ENCODE data around the gene MAP1LC3A. TPM values are rescaled to one million over a fixed set of nuclear protein-coding genes. Genes with fewer than 3 reads are reported as not detected.
"Not testable (repeated sequence)": the region's sequence is repeated elsewhere in the genome, so short reads cannot be mapped to it uniquely, and the experiment has no call there.

MAP1LC3A gene
- polyA plus RNA-seq, 1 donor = 40.9 TPM

- 20% methylated on average over 1 of the region's 59 CpGs for WGBS (ENCODE audit: insufficient coverage, low lambda C conversion rate)
- peak within 1 kb of the TSS; percentile 95 for H3K27ac ChIP-seq (ENCODE audit: low read length)
- H3K9me3 ChIP-seq (ENCODE audit: control insufficient read depth, low read depth, low read length) = no peaks in the 10 kb centered on the region
- DNase-seq = peak; percentile 95 to 97
- peak within 1 kb of the TSS; percentile 88 for H3K4me3 ChIP-seq (ENCODE audit: low read length)
- no peaks in the 10 kb centered on the region for H3K27me3 ChIP-seq (ENCODE audit: control insufficient read depth, insufficient read depth, low read length)
- peaks cover 4% of the 10 kb centered on the region for H3K36me3 ChIP-seq (ENCODE audit: control insufficient read depth, insufficient read depth, low read length)
- H3K4me1 ChIP-seq (ENCODE audit: control insufficient read depth, insufficient read depth, low read length) = peaks cover 23% of the 10 kb centered on the region
Observed at GRCh38 chr20:34516247-34517113, 42.0 kb upstream of the MAP1LC3A start, which contains the start of gene DYNLRB1. Gene DYNLRB1 (plus strand): TSS chr20:34516422. CDS start chr20:34516459, 37 bp downstream.

- WGBS (ENCODE audit: insufficient coverage, low lambda C conversion rate) = 0% methylated on average over 3 of the region's 3 CpGs
- Histone ChIP-seq H3K4me3 (ENCODE audit: low read length) (peak overlapping the region; percentile 88), H3K27me3 (ENCODE audit: control insufficient read depth, insufficient read depth, low read length) (no peaks in the 10 kb centered on the region), H3K4me1 (ENCODE audit: control insufficient read depth, insufficient read depth, low read length) (peaks cover 20% of the 10 kb centered on the region), H3K27ac (ENCODE audit: low read length) (peak overlapping the region; percentile 95), H3K9me3 (ENCODE audit: control insufficient read depth, low read depth, low read length) (no peaks in the 10 kb centered on the region), H3K36me3 (ENCODE audit: control insufficient read depth, insufficient read depth, low read length) (peaks cover 6% of the 10 kb centered on the region)
- DNase-seq = no peak
Observed at GRCh38 chr20:34517114-34517505, 41.4 kb upstream of the MAP1LC3A start.

GRCh38 chr20:34518863-34519262 lies 39.7 kb upstream of the MAP1LC3A start:
- H3K4me3 ChIP-seq (ENCODE audit: low read length); H3K27ac ChIP-seq (ENCODE audit: low read length); H3K27me3 ChIP-seq (ENCODE audit: control insufficient read depth, insufficient read depth, low read length); DNase-seq; H3K36me3 ChIP-seq (ENCODE audit: control insufficient read depth, insufficient read depth, low read length); H3K9me3 ChIP-seq (ENCODE audit: control insufficient read depth, low read depth, low read length): not testable (repeated sequence)
- WGBS (ENCODE audit: insufficient coverage, low lambda C conversion rate) = no CpG with 5 or more reads among the region's 7 CpGs
- H3K4me1 ChIP-seq (ENCODE audit: control insufficient read depth, insufficient read depth, low read length) = peaks cover 19% of the 10 kb centered on the region

GRCh38 chr20:34519841-34520240 lies 38.7 kb upstream of the MAP1LC3A start:
- WGBS (ENCODE audit: insufficient coverage, low lambda C conversion rate) = 83% methylated on average over 1 of the region's 10 CpGs
- not testable (repeated sequence) for H3K36me3 ChIP-seq (ENCODE audit: control insufficient read depth, insufficient read depth, low read length); H3K27me3 ChIP-seq (ENCODE audit: control insufficient read depth, insufficient read depth, low read length); DNase-seq; H3K9me3 ChIP-seq (ENCODE audit: control insufficient read depth, low read depth, low read length); H3K27ac ChIP-seq (ENCODE audit: low read length); H3K4me3 ChIP-seq (ENCODE audit: low read length)
- H3K4me1 ChIP-seq (ENCODE audit: control insufficient read depth, insufficient read depth, low read length) = peaks cover 17% of the 10 kb centered on the region

GRCh38 chr20:34522969-34523871 lies 35.3 kb upstream of the MAP1LC3A start:
- Histone ChIP-seq H3K4me3 (ENCODE audit: low read length) (no peak overlapping the region), H3K9me3 (ENCODE audit: control insufficient read depth, low read depth, low read length) (no peaks in the 10 kb centered on the region), H3K27ac (ENCODE audit: low read length) (peak overlapping the region; percentile 82), H3K4me1 (ENCODE audit: control insufficient read depth, insufficient read depth, low read length) (peaks cover 31% of the 10 kb centered on the region), H3K36me3 (ENCODE audit: control insufficient read depth, insufficient read depth, low read length) (peaks cover 26% of the 10 kb centered on the region), H3K27me3 (ENCODE audit: control insufficient read depth, insufficient read depth, low read length) (no peaks in the 10 kb centered on the region)
- peak; percentile 79 to 86 for DNase-seq
- 62% methylated on average over 2 of the region's 17 CpGs for WGBS (ENCODE audit: insufficient coverage, low lambda C conversion rate)

- 93% methylated on average over 3 of the region's 11 CpGs for WGBS (ENCODE audit: insufficient coverage, low lambda C conversion rate)
- peaks cover 31% of the 10 kb centered on the region for H3K4me1 ChIP-seq (ENCODE audit: control insufficient read depth, insufficient read depth, low read length)
- no peak overlapping the region for H3K27ac ChIP-seq (ENCODE audit: low read length)
- no peak for DNase-seq
- no peaks in the 10 kb centered on the region for H3K27me3 ChIP-seq (ENCODE audit: control insufficient read depth, insufficient read depth, low read length)
- H3K9me3 ChIP-seq (ENCODE audit: control insufficient read depth, low read depth, low read length) = no peaks in the 10 kb centered on the region
- peaks cover 34% of the 10 kb centered on the region for H3K36me3 ChIP-seq (ENCODE audit: control insufficient read depth, insufficient read depth, low read length)
- no peak overlapping the region for H3K4me3 ChIP-seq (ENCODE audit: low read length)
Observed at GRCh38 chr20:34524426-34524825, 34.1 kb upstream of the MAP1LC3A start.

GRCh38 chr20:34525342-34525708 lies 33.2 kb upstream of the MAP1LC3A start:
- peaks cover 42% of the 10 kb centered on the region for H3K36me3 ChIP-seq (ENCODE audit: control insufficient read depth, insufficient read depth, low read length)
- DNase-seq = no peak
- peaks cover 31% of the 10 kb centered on the region for H3K4me1 ChIP-seq (ENCODE audit: control insufficient read depth, insufficient read depth, low read length)
- H3K4me3 ChIP-seq (ENCODE audit: low read length) = no peak overlapping the region
- H3K27me3 ChIP-seq (ENCODE audit: control insufficient read depth, insufficient read depth, low read length) = no peaks in the 10 kb centered on the region
- H3K27ac ChIP-seq (ENCODE audit: low read length) = peak overlapping the region; percentile 71
- no peaks in the 10 kb centered on the region for H3K9me3 ChIP-seq (ENCODE audit: control insufficient read depth, low read depth, low read length)
- no CpG with 5 or more reads among the region's 7 CpGs for WGBS (ENCODE audit: insufficient coverage, low lambda C conversion rate)

- Histone ChIP-seq H3K9me3 (ENCODE audit: control insufficient read depth, low read depth, low read length) (no peaks in the 10 kb centered on the region), H3K27ac (ENCODE audit: low read length) (peak overlapping the region; percentile 71), H3K4me1 (ENCODE audit: control insufficient read depth, insufficient read depth, low read length) (peaks cover 31% of the 10 kb centered on the region), H3K36me3 (ENCODE audit: control insufficient read depth, insufficient read depth, low read length) (peaks cover 48% of the 10 kb centered on the region), H3K4me3 (ENCODE audit: low read length) (no peak overlapping the region), H3K27me3 (ENCODE audit: control insufficient read depth, insufficient read depth, low read length) (no peaks in the 10 kb centered on the region)
- peak; percentile 83 to 90 for DNase-seq
- no CpG with 5 or more reads among the region's 14 CpGs for WGBS (ENCODE audit: insufficient coverage, low lambda C conversion rate)
Observed at GRCh38 chr20:34525709-34526416, 32.7 kb upstream of the MAP1LC3A start.

GRCh38 chr20:34526466-34526865 lies 32.1 kb upstream of the MAP1LC3A start:
- 83% methylated on average over 1 of the region's 5 CpGs for WGBS (ENCODE audit: insufficient coverage, low lambda C conversion rate)
- peaks cover 53% of the 10 kb centered on the region for H3K36me3 ChIP-seq (ENCODE audit: control insufficient read depth, insufficient read depth, low read length)
- no peaks in the 10 kb centered on the region for H3K27me3 ChIP-seq (ENCODE audit: control insufficient read depth, insufficient read depth, low read length)
- H3K27ac ChIP-seq (ENCODE audit: low read length) = peak overlapping the region; percentile 71
- H3K4me1 ChIP-seq (ENCODE audit: control insufficient read depth, insufficient read depth, low read length) = peaks cover 31% of the 10 kb centered on the region
- DNase-seq = no peak
- H3K9me3 ChIP-seq (ENCODE audit: control insufficient read depth, low read depth, low read length) = no peaks in the 10 kb centered on the region
- H3K4me3 ChIP-seq (ENCODE audit: low read length) = no peak overlapping the region

GRCh38 chr20:34527016-34527415 lies 31.5 kb upstream of the MAP1LC3A start:
- WGBS (ENCODE audit: insufficient coverage, low lambda C conversion rate) = no CpG with 5 or more reads among the region's 10 CpGs
- Histone ChIP-seq H3K4me1 (ENCODE audit: control insufficient read depth, insufficient read depth, low read length) (peaks cover 30% of the 10 kb centered on the region), H3K36me3 (ENCODE audit: control insufficient read depth, insufficient read depth, low read length) (peaks cover 56% of the 10 kb centered on the region), H3K9me3 (ENCODE audit: control insufficient read depth, low read depth, low read length) (no peaks in the 10 kb centered on the region), H3K4me3 (ENCODE audit: low read length) (no peak overlapping the region), H3K27ac (ENCODE audit: low read length) (peak overlapping the region; percentile 71), H3K27me3 (ENCODE audit: control insufficient read depth, insufficient read depth, low read length) (no peaks in the 10 kb centered on the region)
- DNase-seq = no peak
